PC-9 (cell line): ENCODE data around the gene DDX39B.

Experiments
- EZH2 ChIP-seq: fragments of 200-600 bp; sonication (generic); IDR thresholded peaks from 2 replicates; pipeline ENCODE4 v1.8.0; 2017; ENCODE audit warnings: antibody characterized with exemption, low read depth
- TF ChIP-seq, protein P1 (sequence below): fragments of 200-600 bp; sonication (generic); conservative IDR thresholded peaks from 2 replicates; pipeline ENCODE4 v1.6.1; 2017; ENCODE audit warnings: mixed run types, antibody characterized with exemption, mild to moderate bottlenecking, moderate library complexity

GRCh38 chr6:31531771-31532643, 9.8 kb downstream of the DDX39B start:
- TF ChIP-seq, protein P1, sequence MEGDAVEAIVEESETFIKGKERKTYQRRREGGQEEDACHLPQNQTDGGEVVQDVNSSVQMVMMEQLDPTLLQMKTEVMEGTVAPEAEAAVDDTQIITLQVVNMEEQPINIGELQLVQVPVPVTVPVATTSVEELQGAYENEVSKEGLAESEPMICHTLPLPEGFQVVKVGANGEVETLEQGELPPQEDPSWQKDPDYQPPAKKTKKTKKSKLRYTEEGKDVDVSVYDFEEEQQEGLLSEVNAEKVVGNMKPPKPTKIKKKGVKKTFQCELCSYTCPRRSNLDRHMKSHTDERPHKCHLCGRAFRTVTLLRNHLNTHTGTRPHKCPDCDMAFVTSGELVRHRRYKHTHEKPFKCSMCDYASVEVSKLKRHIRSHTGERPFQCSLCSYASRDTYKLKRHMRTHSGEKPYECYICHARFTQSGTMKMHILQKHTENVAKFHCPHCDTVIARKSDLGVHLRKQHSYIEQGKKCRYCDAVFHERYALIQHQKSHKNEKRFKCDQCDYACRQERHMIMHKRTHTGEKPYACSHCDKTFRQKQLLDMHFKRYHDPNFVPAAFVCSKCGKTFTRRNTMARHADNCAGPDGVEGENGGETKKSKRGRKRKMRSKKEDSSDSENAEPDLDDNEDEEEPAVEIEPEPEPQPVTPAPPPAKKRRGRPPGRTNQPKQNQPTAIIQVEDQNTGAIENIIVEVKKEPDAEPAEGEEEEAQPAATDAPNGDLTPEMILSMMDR: no peak
- TF ChIP-seq EZH2: no peak
